Occipital lobe (tissue), 2 donors: Measurements from ENCODE around the gene SCAPER. TPM values are rescaled to one million over a fixed set of nuclear protein-coding genes. Genes with fewer than 3 reads are reported as not detected.
"Not testable (repeated sequence)": the region's sequence is repeated elsewhere in the genome, so short reads cannot be mapped to it uniquely, and the experiment has no call there.

Experiments
- DNase-seq: peaks from one replicate; lab custom pipeline; 2025; lab: John Stamatoyannopoulos, UW
- total RNA-seq: library from RNA; depleted of rRNA; stranded (reverse); fragments of >200 nt; gene quantifications from one replicate; pipeline ENCODE4 v1.2.3, GENCODE V29; 2014

The SCAPER gene
- total RNA-seq, 1 donor from 2014 or later: 80.0 TPM

DNA sequence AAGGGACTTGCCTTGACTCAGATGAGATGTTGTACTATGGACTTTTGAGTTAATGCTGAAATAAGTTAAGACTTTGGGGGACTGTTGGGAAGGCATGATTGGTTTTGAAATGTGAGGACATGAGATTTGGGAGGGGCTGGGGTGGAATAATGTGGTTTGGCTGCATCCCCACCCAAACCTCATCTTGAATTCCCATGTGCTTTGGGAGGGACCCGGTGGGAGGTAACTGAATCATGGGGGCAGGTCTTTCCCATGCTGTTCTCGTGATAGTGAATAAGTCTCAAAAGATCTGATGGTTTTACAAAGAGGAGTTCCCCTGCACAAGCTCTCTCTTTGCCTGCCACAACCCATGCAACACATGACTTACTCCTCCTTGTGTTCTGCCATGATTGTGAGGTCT is 474.4 kb downstream of the SCAPER start:
- DNase-seq: not testable (repeated sequence)

DNA sequence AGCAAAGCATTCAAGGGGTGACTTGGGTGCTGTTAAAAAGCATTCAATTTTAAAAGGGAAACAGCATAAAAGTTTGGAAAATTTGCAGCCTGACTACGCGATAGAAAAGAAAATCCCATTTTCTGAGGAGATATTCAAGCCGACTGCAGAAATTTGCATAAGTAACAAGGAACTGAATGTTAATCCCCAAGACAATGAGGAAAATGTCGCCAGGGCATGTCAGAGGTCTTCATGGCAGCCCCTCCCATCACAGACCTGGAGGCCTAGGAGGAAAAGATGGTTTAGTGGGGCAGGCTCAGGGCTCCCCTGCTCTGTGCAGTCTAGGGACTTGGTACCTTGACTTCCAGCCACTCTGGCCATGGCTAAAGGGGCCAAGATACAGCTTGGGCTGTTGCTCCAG is 475.5 kb downstream of the SCAPER start:
- DNase-seq: no peak

DNA sequence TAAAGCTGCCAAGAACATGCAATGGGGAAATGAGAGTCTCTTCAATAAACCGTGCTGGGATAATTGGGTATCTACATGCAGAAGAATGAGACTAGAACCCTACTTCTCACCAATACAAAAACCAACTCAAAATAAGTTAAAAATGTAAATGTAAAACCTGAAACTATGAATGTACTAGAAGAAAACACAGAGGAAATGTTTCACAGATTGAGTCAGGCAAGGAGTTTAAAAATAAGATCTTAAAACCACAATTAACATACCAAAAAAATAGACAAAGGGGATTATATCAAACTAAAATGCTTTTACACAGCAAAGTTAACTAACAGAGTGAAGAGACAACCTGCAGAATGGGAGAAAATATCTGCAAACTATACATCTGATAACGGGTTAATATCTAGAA is 478.2 kb downstream of the SCAPER start:
- DNase-seq: no peak

DNA sequence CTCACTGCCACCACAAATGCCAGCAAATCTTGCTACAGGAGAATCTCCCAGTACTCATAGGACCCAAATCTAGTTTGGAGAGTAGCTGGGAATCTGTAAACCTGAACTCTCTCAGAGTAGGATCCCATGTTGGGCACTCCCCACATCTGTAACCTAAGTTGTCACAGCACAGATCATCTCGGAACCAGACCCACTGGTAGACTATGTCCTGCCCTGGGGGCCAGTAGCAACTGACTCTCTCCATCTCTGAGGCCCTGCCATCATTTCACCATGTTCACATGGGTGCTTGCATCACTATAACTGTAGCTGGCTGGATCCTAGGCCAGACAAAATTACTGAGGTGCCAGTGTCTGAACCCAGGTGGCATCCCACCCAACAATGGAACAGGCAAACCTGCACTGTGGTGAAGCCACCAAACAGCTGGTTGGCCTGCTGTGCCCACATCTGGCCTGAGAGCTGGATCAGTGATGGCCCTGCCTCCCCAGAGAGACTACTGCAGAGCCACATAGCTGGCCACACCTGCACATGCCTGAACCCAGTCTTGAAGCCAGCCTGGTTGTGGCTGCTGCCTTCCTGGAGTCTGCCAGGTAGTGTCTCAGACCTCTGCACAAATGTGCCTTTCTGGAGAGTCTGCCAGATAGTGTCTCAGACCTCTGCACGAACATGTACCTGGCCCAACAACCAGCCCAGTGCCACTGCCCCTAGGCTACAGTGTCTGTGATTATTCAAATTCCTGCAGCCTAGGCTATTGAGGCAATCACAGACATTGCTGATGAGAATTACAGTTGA is 486.6 kb downstream of the SCAPER start:
- no peak for DNase-seq

DNA sequence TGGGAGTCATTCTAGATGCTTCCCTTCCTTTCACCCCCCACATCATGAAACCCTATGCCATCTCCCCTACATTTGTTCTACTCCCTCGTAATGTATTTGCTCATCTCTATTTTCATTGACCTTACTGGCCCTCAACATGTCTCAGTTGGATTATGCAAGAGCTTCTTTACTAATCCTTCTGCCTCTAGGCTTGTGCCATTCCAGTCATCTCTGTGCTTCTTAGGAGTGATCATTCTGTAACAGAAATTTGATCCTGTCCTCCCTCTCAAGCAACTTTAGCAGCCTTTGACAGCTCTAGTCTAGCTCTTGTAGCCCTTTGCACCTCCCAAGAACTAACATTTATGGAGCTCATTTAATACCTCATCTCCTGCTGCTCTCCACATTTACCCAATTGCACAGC is 503.9 kb downstream of the SCAPER start:
- no peak for DNase-seq

- no peak for DNase-seq
These were observed 506.6 kb downstream of the SCAPER start for GRCh38 chr15:76398317-76399104.

DNA sequence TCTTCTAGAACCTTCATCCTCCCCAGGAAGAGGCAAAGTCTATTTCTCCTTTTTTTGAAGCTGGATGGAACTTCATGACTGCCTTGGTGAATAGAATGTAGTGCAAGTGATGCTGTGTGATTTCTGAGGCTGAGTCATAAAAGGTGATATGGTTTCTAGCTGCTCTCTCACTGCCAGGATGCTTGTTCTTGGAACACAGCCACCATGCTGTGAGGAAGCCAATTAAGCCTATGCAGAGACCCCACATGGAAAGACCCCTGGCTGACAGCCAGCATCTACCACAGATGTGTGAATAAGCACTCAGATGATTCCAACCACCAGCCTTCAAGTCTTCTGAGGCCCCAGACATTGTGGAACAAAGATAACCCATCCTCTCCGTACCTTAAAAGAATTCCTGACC is 511.5 kb downstream of the SCAPER start:
- DNase-seq: no peak

GRCh38 chr15:76391847-76392246 is 513.3 kb downstream of the SCAPER start:
- no peak for DNase-seq

DNA sequence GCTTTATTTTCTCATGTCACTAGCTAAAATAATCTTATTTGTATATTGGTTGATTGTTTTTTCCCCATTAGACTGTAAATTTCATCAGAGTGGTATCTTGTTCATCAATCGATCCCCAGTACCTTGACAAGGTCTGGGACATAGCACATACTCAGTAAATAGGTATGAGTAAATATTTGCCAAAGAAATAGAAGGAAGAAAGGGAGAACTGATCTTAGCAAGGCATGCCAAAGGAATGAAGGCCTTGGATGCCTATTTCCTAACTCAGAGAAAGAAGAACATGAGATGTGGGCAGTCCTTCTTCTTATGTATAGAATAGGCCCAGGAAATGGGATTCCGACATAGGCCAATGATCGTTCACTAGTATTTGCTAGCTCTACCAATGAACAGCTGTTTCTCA is 513.8 kb downstream of the SCAPER start:
- DNase-seq: no peak

GRCh38 chr15:76390571-76390970 is 514.6 kb downstream of the SCAPER start:
- no peak for DNase-seq

DNA sequence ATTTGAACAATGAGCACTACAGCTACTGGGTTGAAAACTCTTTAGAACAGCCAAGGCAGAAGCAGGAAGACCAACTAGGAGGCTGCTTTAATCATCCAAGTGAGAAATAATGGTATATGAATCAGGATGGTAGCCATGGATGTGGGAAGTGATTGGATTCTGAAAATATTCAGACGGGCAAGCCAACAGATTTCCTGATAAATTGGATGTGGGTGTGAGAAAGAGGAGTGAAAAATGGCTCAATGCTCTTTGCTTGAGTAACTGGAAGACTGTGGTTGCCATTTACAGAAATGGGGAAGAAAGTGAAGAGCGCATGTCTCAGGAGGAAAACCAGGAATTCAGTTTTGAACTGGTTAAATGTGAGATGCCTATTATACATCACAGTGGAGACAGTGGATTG is 518.2 kb downstream of the SCAPER start:
- no peak for DNase-seq

DNA sequence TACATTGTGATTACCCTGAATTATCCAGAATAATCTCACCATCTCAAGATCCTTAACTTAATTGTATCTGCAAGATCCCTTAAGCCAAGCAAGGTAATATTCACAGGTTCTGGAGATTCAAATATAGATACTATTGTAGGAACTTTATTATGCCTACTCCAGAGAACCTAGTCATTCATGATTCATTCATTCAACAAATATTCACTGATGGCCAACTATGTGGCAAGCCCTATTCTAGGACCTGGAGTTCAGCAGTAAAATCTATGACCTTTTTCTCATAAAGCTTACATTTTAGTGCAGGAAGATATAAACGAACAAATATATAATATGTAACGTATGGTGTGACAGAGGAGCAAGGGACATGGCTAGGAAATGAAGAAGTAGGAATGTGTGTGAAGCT is 519.0 kb downstream of the SCAPER start:
- no peak for DNase-seq

- no peak for DNase-seq
These were observed 520.7 kb downstream of the SCAPER start for GRCh38 chr15:76384409-76384808.

- no peak for DNase-seq
These were observed 522.0 kb downstream of the SCAPER start for GRCh38 chr15:76382987-76383728.

- DNase-seq: no peak
These were observed 523.8 kb downstream of the SCAPER start for GRCh38 chr15:76381366-76381765.

DNA sequence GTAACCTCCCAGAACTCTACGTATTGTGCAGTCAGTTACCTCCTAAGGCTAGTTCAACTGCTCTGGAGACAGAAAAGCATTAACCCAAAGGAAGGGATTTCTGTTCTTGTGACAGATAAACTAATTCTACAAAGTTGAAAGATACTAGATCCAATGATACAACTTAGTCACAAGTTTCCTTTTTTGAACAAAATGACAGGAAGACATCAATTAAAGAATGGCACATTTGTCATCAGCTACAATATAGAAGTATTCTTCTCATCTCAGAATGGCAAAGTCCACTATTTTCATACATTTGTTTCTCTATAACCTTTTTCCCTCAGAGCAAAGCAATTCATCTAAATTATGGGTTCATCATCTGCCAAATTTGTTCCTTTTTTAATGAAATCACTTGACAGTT is 524.9 kb downstream of the SCAPER start:
- DNase-seq: no peak

- DNase-seq: no peak
These were observed 526.4 kb downstream of the SCAPER start for GRCh38 chr15:76378691-76379090.

DNA sequence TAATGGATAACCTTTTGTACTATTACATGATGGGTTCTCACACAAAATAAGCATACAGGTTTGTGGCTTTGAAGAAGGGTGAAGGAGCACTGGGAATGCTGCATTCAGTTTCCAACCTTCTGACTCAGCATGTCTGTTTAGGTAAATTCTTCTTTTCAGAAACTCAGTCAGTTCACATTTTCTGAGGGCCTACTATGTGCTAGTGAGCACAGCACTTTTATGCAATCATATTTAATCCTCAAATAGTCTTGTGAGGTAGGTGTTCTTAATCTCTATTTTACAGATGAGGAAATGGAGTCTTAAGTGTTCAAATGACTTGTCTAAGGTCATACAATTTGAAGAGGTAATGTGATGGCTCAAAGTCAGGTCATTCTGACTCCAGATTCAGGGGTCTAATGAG is 527.4 kb downstream of the SCAPER start:
- DNase-seq: no peak

- DNase-seq: no peak
These were observed 527.9 kb downstream of the SCAPER start for GRCh38 chr15:76377217-76377616.

DNA sequence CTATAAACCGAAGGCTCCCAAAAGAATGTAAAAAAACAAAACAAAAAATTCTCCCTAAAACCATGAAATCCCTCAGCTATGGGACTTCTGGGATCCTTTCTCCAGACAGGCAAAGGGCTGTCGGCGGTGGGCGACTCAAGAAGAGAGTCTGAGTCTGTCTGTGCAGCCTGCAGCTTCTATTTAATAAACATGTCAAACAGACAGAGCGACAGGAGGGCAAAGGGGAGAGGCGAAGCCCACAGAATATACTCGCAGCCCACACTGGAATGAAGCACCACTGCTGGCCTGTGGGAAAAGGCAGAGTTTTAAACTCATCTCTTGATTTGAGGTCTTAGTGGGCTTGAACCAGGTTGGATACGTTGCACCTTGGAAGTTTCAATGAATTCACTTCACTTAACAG is 528.3 kb downstream of the SCAPER start:
- DNase-seq: no peak

- no peak for DNase-seq
These were observed 529.1 kb downstream of the SCAPER start for GRCh38 chr15:76376029-76376428.

DNA sequence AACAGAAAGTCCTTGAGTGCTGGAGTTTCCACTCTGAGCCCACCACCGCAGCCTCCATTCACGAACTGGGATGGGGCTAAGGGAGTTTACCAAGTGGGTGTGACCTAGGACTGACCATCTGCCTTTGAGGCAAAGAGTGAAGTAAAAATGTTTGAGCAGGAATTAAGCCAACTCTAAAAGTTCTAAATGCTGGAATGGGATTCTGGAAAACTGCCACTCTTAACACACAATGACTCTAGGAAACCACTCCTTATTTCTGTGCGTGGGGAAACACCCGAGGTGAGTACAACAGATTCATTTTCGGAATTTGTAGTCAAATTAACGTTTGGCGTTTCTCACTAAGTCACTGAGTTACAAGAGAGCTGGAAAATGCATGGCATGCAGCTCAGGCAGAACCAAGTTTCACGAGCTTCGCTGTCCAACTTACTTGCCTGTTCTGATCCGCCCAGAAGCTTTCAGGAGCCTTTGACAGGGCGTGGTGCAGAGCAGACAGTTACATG is 537.0 kb downstream of the SCAPER start:
- no peak for DNase-seq
